HG02678 (cell line): ENCODE data around the gene KCNMB4.
"Not testable (repeated sequence)": the region's sequence is repeated elsewhere in the genome, so short reads cannot be mapped to it uniquely, and the experiment has no call there.

Source experiments
- ATAC-seq: cut with Tn5 transposase; IDR thresholded peaks from one replicate; pipeline ENCODE4 v1.9.1; 2021; ENCODE audit warnings: mild to moderate bottlenecking, moderate library complexity; ENCODE audit not compliant: unreplicated experiment

Gene KCNMB4

GRCh38 chr12:70367258-70368141, 1.4 kb downstream of the KCNMB4 start:
- ATAC-seq = no peak

- ATAC-seq = no peak
Measured at GRCh38 chr12:70372881-70373280, 6.8 kb downstream of the KCNMB4 start.

GRCh38 chr12:70379846-70380245, 13.8 kb downstream of the KCNMB4 start:
- no peak for ATAC-seq

GRCh38 chr12:70383484-70383883, 17.4 kb downstream of the KCNMB4 start:
- no peak for ATAC-seq

- ATAC-seq = no peak
Measured at GRCh38 chr12:70383886-70384285, 17.8 kb downstream of the KCNMB4 start.

GRCh38 chr12:70386771-70387170, 20.7 kb downstream of the KCNMB4 start:
- ATAC-seq = no peak

- ATAC-seq = no peak
Measured at GRCh38 chr12:70389678-70390077, 23.6 kb downstream of the KCNMB4 start.

GRCh38 chr12:70392631-70393030, 26.5 kb downstream of the KCNMB4 start:
- not testable (repeated sequence) for ATAC-seq

GRCh38 chr12:70393787-70394499, 27.9 kb downstream of the KCNMB4 start:
- no peak for ATAC-seq

GRCh38 chr12:70398002-70398401, 31.9 kb downstream of the KCNMB4 start:
- no peak for ATAC-seq

- no peak for ATAC-seq
Measured at GRCh38 chr12:70398862-70399261, 32.8 kb downstream of the KCNMB4 start.

GRCh38 chr12:70399311-70399710, 33.2 kb downstream of the KCNMB4 start:
- ATAC-seq = no peak

- ATAC-seq = no peak
Measured at GRCh38 chr12:70400124-70400523, 34.0 kb downstream of the KCNMB4 start.

GRCh38 chr12:70402597-70402996, 36.5 kb downstream of the KCNMB4 start:
- ATAC-seq = no peak

GRCh38 chr12:70403826-70404225, 37.7 kb downstream of the KCNMB4 start:
- no peak for ATAC-seq

- no peak for ATAC-seq
Measured at GRCh38 chr12:70408004-70408790, 42.1 kb downstream of the KCNMB4 start.

GRCh38 chr12:70415987-70416386, 49.9 kb downstream of the KCNMB4 start:
- peak; percentile 69 for ATAC-seq

- ATAC-seq = no peak
Measured at GRCh38 chr12:70417121-70417520, 51.0 kb downstream of the KCNMB4 start.

- no peak for ATAC-seq
Measured at GRCh38 chr12:70418101-70418500, 52.0 kb downstream of the KCNMB4 start.

GRCh38 chr12:70422631-70423030, 56.5 kb downstream of the KCNMB4 start:
- ATAC-seq = no peak

GRCh38 chr12:70426620-70427019, 60.5 kb downstream of the KCNMB4 start:
- no peak for ATAC-seq
